Activated CD4-positive, alpha-beta T cell treated with anti-CD3 and anti-CD28 coated beads, Interleukin-2, Interleukin-6, amounts not matched to agents 100 ng/mL and 50 ng/mL, durations not matched to agents 16 hours and 8 hours (primary cell): ENCODE results near the gene ATP23.

Experiments
- DNase-seq: peaks from one replicate; pipeline ENCODE4 v3.0.0-alpha.2; 2020

Gene ATP23

GRCh38 chr12:57983858-57984505 lies 42.6 kb downstream of the ATP23 start:
- DNase-seq = no peak

GRCh38 chr12:57984629-57985151 lies 43.3 kb downstream of the ATP23 start:
- no peak for DNase-seq

DNA sequence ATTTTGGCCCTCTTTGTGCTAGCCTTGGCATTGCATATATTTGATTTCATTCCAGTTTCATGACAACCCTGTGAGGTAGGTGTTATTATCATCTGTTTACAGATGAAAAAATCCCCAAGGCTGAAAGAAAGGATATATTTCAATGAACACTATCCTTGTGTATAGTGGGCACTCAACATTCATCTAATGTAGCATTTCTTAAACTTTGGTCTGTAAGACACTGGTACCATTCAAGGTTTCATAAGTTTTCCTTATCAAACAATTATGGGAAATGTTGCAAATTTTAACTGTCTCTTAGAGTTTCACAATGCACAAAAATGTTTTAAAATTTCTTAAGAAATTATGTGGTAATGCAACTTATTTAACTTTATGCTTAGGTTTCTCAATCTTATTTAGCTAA lies 44.3 kb downstream of the ATP23 start:
- DNase-seq = no peak

GRCh38 chr12:57989838-57990237 lies 48.5 kb downstream of the ATP23 start:
- no peak for DNase-seq

- DNase-seq = no peak
These were observed 49.0 kb downstream of the ATP23 start for GRCh38 chr12:57990241-57990883.

GRCh38 chr12:57992001-57992400 lies 50.6 kb downstream of the ATP23 start:
- DNase-seq = no peak

GRCh38 chr12:57993030-57993429 lies 51.7 kb downstream of the ATP23 start:
- no peak for DNase-seq

GRCh38 chr12:57993834-57994233 lies 52.5 kb downstream of the ATP23 start:
- no peak for DNase-seq

DNA sequence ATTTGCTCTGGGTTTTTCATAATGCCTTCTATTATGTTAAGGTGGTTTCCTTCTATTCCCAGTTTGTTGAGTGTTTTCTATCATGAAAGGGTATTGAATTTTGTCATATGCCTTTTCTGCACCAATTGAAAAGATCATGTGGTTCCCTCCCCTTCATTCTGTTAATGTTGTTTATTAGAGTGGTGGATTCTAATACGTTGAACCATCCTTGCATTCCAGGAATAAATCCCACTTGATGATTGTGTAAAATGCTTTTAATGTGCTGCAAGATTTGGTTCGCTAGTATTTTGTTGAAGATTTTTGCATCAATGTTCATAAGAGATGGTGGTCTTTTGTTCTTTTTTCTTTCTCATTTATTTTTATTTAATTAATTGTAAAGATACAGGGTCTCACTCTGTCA lies 55.2 kb downstream of the ATP23 start:
- no peak for DNase-seq

DNA sequence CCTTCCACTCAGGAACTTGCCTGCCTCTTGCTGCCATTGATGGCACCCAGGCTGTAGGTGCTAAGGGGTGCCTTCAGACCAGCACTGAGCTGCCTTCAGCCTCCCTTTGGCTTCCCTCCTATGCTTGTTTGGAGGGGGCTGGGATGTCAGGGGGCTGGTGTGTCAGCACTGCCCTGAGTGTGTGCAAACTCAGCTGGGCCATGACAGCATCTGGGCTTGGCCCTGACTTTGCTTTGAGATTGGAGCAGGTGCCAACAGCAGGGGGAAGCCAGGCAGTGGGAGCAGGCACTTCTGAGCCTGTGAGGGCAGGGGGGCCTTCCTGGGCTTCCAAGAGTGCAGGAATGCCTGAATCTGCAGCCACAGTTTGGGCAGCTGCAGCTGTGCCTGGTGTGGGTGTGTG lies 56.9 kb downstream of the ATP23 start:
- no peak for DNase-seq

DNA sequence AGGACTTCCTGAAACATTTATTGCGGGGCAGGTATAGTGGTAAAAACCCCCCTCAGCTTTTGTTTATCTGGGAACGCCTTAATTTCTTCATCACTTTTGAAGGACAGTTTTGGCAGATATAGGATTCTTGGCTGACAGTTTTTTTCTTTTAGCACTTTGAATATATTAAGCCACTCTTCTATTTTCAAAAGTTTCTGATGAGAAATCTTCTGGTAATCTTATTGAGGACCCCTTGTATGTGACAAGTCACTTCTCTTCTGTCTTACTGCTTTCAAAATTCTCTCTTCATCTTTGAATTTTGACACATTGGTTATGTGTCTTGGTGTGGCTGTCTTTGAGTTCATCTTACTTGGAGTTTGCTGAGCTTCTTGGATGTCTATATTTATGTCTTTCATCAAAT lies 59.1 kb downstream of the ATP23 start:
- no peak for DNase-seq

DNA sequence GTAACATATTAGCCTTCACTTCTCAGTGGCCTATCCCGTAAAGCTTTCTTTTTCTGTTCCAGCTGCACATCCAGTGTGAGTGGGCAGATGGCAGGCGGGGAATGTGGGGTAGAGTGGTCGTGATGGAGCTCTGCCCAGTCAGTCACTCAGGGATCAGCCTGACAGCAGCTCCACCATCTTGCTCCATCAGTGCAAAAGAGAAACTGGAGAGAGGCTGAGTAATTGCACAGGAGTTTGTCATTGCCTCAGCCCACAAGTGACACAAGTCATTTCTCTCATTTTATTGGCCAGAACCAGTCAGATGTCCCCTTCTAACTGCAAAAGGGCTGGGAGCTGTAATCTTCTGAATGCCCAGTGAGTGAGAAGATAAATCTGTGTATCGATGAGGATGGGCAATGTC lies 66.5 kb downstream of the ATP23 start:
- peak; percentile 2 for DNase-seq

DNA sequence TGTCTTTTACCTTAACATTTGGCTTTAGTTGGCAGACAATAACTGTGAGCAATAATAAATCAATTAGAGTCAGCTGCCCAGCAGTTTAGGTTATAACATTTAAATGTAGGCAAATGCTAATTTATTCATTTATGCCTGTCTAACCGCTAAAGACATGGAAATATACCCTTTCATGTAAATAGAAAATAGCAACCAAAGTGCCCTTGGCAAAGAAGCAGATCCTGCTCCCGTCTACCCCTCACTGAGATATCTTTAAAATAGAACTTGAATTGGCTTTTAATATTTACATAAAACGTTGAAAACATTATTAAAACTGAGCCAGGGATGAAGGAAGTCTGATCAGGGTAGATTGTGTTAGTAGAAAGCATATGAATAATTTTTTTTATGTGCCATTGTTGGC lies 67.3 kb downstream of the ATP23 start:
- no peak for DNase-seq
